GM23338 (cell line): ENCODE data around the gene DNAJC15. TPM values are rescaled to one million over a fixed set of nuclear protein-coding genes. Genes with fewer than 3 reads are reported as not detected.

Experiments used
- ATAC-seq: fragments of 200-7000 bp; cut with Tn5 transposase; 3 replicates; pipeline ENCODE4 v1.9.1; 2020
- DNase-seq: peaks from one replicate; pipeline ENCODE4 v3.0.0-alpha.2; 2015; ENCODE audit warnings: low spot score
- H2AFZ ChIP-seq: fragments of 200-600 bp; sonication (generic); 2 replicates; pipeline ENCODE4 v1.8.0; 2016; ENCODE audit warnings: antibody characterized with exemption, mild to moderate bottlenecking, moderate library complexity
- H3F3A ChIP-seq: fragments of 200-600 bp; sonication (generic); replicated peaks from 2 replicates; pipeline ENCODE4 v1.8.0; 2017; ENCODE audit warnings: antibody characterized with exemption, mixed run types, low read depth
- H3K27ac ChIP-seq: fragments of 200-600 bp; sonication (generic); 2 replicates; pipeline ENCODE4 v1.6.1; 2016; ENCODE audit warnings: low read depth
- H3K27me3 ChIP-seq: fragments of 200-600 bp; sonication (generic); 2 replicates; pipeline ENCODE4 v1.8.0; 2016; ENCODE audit warnings: mild to moderate bottlenecking, mixed run types, moderate library complexity; ENCODE audit not compliant: insufficient read depth
- H3K36me3 ChIP-seq: fragments of 200-600 bp; sonication (generic); 2 replicates; pipeline ENCODE4 v1.8.0; 2016; ENCODE audit warnings: mild to moderate bottlenecking; ENCODE audit not compliant: insufficient read depth
- H3K4me1 ChIP-seq: fragments of 200-600 bp; sonication (generic); 2 replicates; pipeline ENCODE4 v1.8.0; 2016; ENCODE audit warnings: mild to moderate bottlenecking, moderate library complexity; ENCODE audit not compliant: insufficient read depth
- H3K4me2 ChIP-seq: fragments of 200-600 bp; sonication (generic); 2 replicates; pipeline ENCODE4 v1.7.1; 2017; ENCODE audit warnings: mixed run types
- H3K4me3 ChIP-seq: fragments of 200-600 bp; sonication (generic); 2 replicates; pipeline ENCODE4 v1.6.1; 2016; ENCODE audit warnings: mixed run types
- H3K79me2 ChIP-seq: fragments of 200-600 bp; sonication (generic); replicated peaks from 2 replicates; pipeline ENCODE4 v1.8.0; 2017; ENCODE audit warnings: mild to moderate bottlenecking; ENCODE audit not compliant: insufficient read depth
- H3K9me2 ChIP-seq: fragments of 200-600 bp; sonication (generic); 2 replicates; pipeline ENCODE4 v1.8.0; 2017; ENCODE audit not compliant: insufficient read depth
- H4K20me1 ChIP-seq: fragments of 200-600 bp; sonication (generic); replicated peaks from 2 replicates; pipeline ENCODE4 v1.8.0; 2017; ENCODE audit warnings: mild to moderate bottlenecking; ENCODE audit not compliant: insufficient read depth
- H3K27ac Mint-ChIP-seq: 2 replicates; pipeline ENCODE4 v1.8.0; 2020; ENCODE audit warnings: inconsistent platforms, mild to moderate bottlenecking, moderate library complexity, mixed read lengths
- H3K27me3 Mint-ChIP-seq: 3 replicates; pipeline ENCODE4 v1.8.0; 2022; ENCODE audit warnings: low read depth, mild to moderate bottlenecking, moderate library complexity, mixed read lengths, inconsistent platforms; ENCODE audit not compliant: insufficient read depth, poor library complexity
- H3K36me3 Mint-ChIP-seq: 3 replicates; pipeline ENCODE4 v1.8.0; 2021; ENCODE audit warnings: low read depth, mild to moderate bottlenecking, inconsistent platforms, moderate library complexity, mixed read lengths
- H3K4me1 Mint-ChIP-seq: 3 replicates; pipeline ENCODE4 v1.8.0; 2020; ENCODE audit warnings: mild to moderate bottlenecking, inconsistent platforms, mixed read lengths
- H3K4me3 Mint-ChIP-seq: 3 replicates; pipeline ENCODE4 v1.8.0; 2021; ENCODE audit warnings: moderate library complexity, mild to moderate bottlenecking, inconsistent platforms, mixed read lengths
- H3K9me3 Mint-ChIP-seq: 3 replicates; pipeline ENCODE4 v1.8.0; 2020; ENCODE audit warnings: moderate library complexity, mild to moderate bottlenecking, inconsistent platforms, mixed read lengths
- CREB1 ChIP-seq: fragments of 250-450 bp; sonication (Bioruptor Pico); IDR thresholded peaks from 2 replicates; pipeline ENCODE4 v1.5.0; 2020; ENCODE audit warnings: low read depth, mild to moderate bottlenecking, moderate library complexity
- CTCF ChIP-seq, 2 experiments: fragments of 200-600 bp in 1 of 2; sonication (generic) in 1 of 2; conservative IDR thresholded peaks; 2 replicates each; pipeline versions ENCODE4 v1.5.1 to v1.6.1; 2016 to 2017; ENCODE audit warnings: antibody characterized with exemption in 2 of 2, low read depth in 2 of 2, mild to moderate bottlenecking in 2 of 2, moderate library complexity in 1 of 2
- EZH2phosphoT487 ChIP-seq: fragments of 200-600 bp; sonication (generic); IDR thresholded peaks from one replicate; pipeline ENCODE4 v1.8.1; 2018; ENCODE audit warnings: antibody characterized with exemption; ENCODE audit not compliant: unreplicated experiment
- JUNB ChIP-seq: IDR thresholded peaks from one replicate; pipeline ENCODE4 v1.6.1; 2016; ENCODE audit warnings: antibody characterized with exemption; ENCODE audit not compliant: unreplicated experiment
- NANOG ChIP-seq: IDR thresholded peaks from 2 replicates; pipeline ENCODE4 v1.6.1; 2016; ENCODE audit warnings: antibody characterized with exemption, borderline replicate concordance
- REST ChIP-seq: IDR thresholded peaks from one replicate; pipeline ENCODE4 v1.6.1; 2018; ENCODE audit warnings: antibody characterized with exemption; ENCODE audit not compliant: unreplicated experiment
- polyA plus RNA-seq: library from polyadenylated mRNA; unstranded; fragments of >200 nt; fragmentation: Nextera tagmentation; extraction: Ambion mirVana; gene quantifications from 2 replicates; pipeline ENCODE4 v1.2.1, GENCODE V29; 2016
- total RNA-seq: library from RNA; depleted of rRNA; stranded (reverse); fragments of >200 nt; shearing (Covaris generic); gene quantifications from 2 replicates; pipeline ENCODE4 v1.2.3, GENCODE V29; 2014
- TF ChIP-seq, protein P1 (sequence below): IDR thresholded peaks from 2 replicates; pipeline ENCODE4 v1.6.1; 2016; ENCODE audit warnings: antibody characterized with exemption

DNAJC15 gene
- total and polyA plus RNA-seq, 2 experiments from 2014 or later = 11.4 to 80.4 TPM

- Mint-ChIP-seq H3K9me3 (no peaks in the 10 kb centered on the region), H3K27ac (no peak overlapping the region), H3K4me3 (no peak overlapping the region), H3K36me3 (no peaks in the 10 kb centered on the region), H3K4me1 (peaks cover 11% of the 10 kb centered on the region; the same call in 2 of the 3 replicates), H3K27me3 (no peaks in the 10 kb centered on the region)
- H3K4me3 ChIP-seq = no peak overlapping the region
- no peak for DNase-seq
- peaks cover 20% of the 10 kb centered on the region for H3K9me2 ChIP-seq
- H3K79me2 ChIP-seq = no peaks in the 10 kb centered on the region
- no peaks in the 10 kb centered on the region for H3F3A ChIP-seq
- H4K20me1 ChIP-seq = no peaks in the 10 kb centered on the region
- H3K4me1 ChIP-seq = no peaks in the 10 kb centered on the region
- no peak overlapping the region for H3K4me2 ChIP-seq
- H2AFZ ChIP-seq = no peak overlapping the region
- TF ChIP-seq CTCF (conservative IDR thresholded peaks at IDR 0.05; ENCODE audit: low read depth in 2 of 2) = no peak
- TF ChIP-seq EZH2phosphoT487 = no peak
- TF ChIP-seq, protein P1, sequence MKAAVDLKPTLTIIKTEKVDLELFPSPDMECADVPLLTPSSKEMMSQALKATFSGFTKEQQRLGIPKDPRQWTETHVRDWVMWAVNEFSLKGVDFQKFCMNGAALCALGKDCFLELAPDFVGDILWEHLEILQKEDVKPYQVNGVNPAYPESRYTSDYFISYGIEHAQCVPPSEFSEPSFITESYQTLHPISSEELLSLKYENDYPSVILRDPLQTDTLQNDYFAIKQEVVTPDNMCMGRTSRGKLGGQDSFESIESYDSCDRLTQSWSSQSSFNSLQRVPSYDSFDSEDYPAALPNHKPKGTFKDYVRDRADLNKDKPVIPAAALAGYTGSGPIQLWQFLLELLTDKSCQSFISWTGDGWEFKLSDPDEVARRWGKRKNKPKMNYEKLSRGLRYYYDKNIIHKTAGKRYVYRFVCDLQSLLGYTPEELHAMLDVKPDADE = no peak
- no peaks in the 10 kb centered on the region for H3K36me3 ChIP-seq
- no peak overlapping the region for H3K27ac ChIP-seq
- ATAC-seq = no peak
- no peaks in the 10 kb centered on the region for H3K27me3 ChIP-seq
Measured at GRCh38 chr13:43154156-43154651, 130.8 kb downstream of the DNAJC15 start.

GRCh38 chr13:43154839-43155238 lies 131.5 kb downstream of the DNAJC15 start:
- Mint-ChIP-seq H3K27me3 (peaks cover 2% of the 10 kb centered on the region), H3K36me3 (no peaks in the 10 kb centered on the region), H3K27ac (no peak overlapping the region), H3K9me3 (no peaks in the 10 kb centered on the region), H3K4me3 (no peak overlapping the region), H3K4me1 (peaks cover 14% of the 10 kb centered on the region; the same call in 2 of the 3 replicates)
- ATAC-seq = no peak
- H3K9me2 ChIP-seq = peaks cover 20% of the 10 kb centered on the region
- no peak overlapping the region for H2AFZ ChIP-seq
- no peak for DNase-seq
- H3K27ac ChIP-seq = no peak overlapping the region
- H4K20me1 ChIP-seq = no peaks in the 10 kb centered on the region
- no peak for TF ChIP-seq NANOG
- H3K36me3 ChIP-seq = no peaks in the 10 kb centered on the region
- no peaks in the 10 kb centered on the region for H3K79me2 ChIP-seq
- no peaks in the 10 kb centered on the region for H3F3A ChIP-seq
- no peaks in the 10 kb centered on the region for H3K27me3 ChIP-seq
- H3K4me1 ChIP-seq = peaks cover 5% of the 10 kb centered on the region; the same call in 1 of the 2 replicates
- no peak overlapping the region for H3K4me3 ChIP-seq
- no peak overlapping the region for H3K4me2 ChIP-seq

DNA sequence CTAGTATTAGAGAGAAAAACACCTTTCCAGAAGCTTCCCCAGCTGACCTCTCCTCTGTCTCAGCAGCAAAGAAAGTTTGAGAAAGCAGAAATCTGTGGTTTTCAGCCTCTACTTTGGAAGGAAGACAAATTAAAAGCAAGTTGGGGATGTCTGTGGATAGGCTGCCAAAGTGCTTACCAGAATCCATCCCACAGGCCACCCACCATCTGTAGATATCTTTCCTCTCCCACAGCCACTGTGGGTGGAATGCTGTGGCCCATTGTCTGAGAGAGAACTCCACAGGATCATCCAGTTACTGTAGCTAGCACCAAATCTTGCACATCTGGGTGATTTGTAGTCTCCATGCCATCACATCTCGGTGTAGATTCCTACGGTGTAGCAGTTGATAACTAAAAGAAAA lies 133.5 kb downstream of the DNAJC15 start:
- no peak overlapping the region for H3K4me2 ChIP-seq
- TF ChIP-seq CREB1 (CRISPR knock-in tag) (no peak), CTCF (conservative IDR thresholded peaks at IDR 0.05; ENCODE audit: low read depth in 2 of 2) (no peak), JUNB (no peak), REST (no peak)

More for the DNA sequence above, 133.5 kb downstream of the DNAJC15 start:
- H3K4me1 ChIP-seq = peaks cover 5% of the 10 kb centered on the region; the same call in 1 of the 2 replicates
- DNase-seq (no peak), ATAC-seq (no peak)
- Mint-ChIP-seq H3K4me1 (peaks cover 11% of the 10 kb centered on the region; the same call in 2 of the 3 replicates), H3K4me3 (no peak overlapping the region), H3K27ac (no peak overlapping the region), H3K36me3 (no peaks in the 10 kb centered on the region; the same call in 2 of the 3 replicates), H3K9me3 (peaks cover 3% of the 10 kb centered on the region; the same call in 1 of the 3 replicates), H3K27me3 (peaks cover 2% of the 10 kb centered on the region)
- peaks cover 20% of the 10 kb centered on the region for H3K9me2 ChIP-seq
- H3K27ac ChIP-seq = no peak overlapping the region
- H3F3A ChIP-seq = no peaks in the 10 kb centered on the region
- no peaks in the 10 kb centered on the region for H3K36me3 ChIP-seq
- H3K4me3 ChIP-seq = no peak overlapping the region
- no peaks in the 10 kb centered on the region for H3K27me3 ChIP-seq
- H4K20me1 ChIP-seq = no peaks in the 10 kb centered on the region
- H2AFZ ChIP-seq = no peak overlapping the region; the same call in 1 of the 2 replicates
- H3K79me2 ChIP-seq = no peaks in the 10 kb centered on the region
